Glomerular visceral epithelial cell (primary cell): ENCODE measurements around the gene ABCA13.
A peak's percentile ranks its signal among the peaks of the same experiment; 100 is the strongest.
"Not testable (repeated sequence)": the region's sequence is repeated elsewhere in the genome, so short reads cannot be mapped to it uniquely, and the experiment has no call there.

ENCODE experiments used
- DNase-seq: peaks from one replicate; pipeline ENCODE4 v3.0.0-alpha.2; 2016; ENCODE audit errors: extremely low spot score

ABCA13 gene

DNA sequence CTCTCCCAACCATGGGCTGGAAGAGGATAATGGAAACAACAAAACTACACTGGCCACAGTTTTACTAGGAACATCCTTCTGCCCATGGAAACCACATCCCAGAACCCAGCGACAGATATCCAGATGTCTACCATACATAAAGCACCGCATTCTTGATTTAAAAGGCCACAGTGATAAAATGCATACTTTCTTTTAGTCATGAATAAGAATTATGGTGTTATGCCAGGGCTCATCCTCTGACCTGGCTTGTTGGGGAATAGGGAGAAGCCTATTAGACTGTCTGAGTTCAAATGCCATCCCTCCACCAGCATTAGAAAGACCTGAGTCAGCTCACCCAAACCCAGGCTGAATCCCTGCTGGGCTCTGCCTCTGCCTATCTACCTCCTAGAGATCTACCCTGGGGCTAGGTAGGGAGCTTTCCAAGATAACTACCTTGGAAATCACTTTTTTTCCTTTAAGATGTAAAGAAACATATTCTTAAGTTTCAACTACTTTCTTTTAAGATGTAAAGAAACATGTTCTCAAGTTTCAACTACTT lies 5.2 kb downstream of the ABCA13 start:
- DNase-seq = no peak

GRCh38 chr7:48177271-48177670 lies 6.0 kb downstream of the ABCA13 start:
- DNase-seq = no peak

GRCh38 chr7:48179496-48180030 lies 8.3 kb downstream of the ABCA13 start:
- DNase-seq = no peak

DNA sequence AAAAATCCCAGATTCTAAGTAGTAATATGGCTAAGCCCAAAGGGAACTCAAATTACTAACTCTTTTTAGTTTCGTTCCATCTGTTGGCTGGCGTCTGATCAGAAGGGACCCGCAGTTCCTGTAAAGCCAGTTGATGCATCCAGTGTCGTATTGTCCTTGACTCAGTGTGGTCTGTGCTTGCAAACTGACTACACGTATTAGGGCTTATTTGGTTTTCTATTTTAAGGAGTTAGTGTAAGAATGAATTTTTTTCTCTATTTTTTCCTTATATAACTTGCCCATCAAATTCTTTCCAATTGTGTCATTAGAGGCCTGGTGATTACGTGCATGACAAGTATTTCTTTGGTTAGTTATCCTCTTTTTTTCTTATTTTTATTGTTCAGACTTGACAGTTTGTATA lies 9.7 kb downstream of the ABCA13 start:
- DNase-seq = no peak

DNA sequence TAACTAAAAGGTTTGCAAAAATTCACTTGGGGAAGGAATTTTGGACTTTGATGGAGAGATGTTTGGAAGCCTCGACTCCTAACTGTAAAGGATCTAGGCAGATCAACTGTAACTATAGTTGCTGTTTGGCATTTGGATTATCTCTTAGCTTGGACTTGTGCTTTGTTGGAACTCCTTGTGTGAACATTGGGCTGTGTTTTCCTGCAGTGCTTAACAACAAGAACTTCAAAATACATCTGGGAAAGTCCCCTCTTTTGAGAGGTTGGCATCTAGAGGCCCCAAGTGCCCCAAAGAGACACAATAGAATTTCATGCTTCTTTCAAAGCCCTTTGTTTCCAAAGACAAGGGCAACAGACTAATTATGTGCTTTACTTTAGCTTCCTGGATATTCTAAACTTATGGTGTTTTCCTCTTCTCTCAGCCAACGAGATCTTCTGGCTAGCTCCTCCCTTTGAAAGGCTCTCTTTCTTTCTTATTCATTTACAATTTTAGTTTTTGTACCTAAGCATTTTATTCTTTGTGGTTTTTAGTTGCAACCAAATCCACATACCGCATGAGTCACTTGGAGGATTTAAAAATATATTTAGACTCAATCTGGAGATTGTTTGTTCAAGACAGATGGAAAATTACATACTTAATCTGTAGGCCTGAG lies 11.6 kb downstream of the ABCA13 start:
- DNase-seq = no peak

GRCh38 chr7:48183370-48183743 lies 12.1 kb downstream of the ABCA13 start:
- DNase-seq = no peak

DNA sequence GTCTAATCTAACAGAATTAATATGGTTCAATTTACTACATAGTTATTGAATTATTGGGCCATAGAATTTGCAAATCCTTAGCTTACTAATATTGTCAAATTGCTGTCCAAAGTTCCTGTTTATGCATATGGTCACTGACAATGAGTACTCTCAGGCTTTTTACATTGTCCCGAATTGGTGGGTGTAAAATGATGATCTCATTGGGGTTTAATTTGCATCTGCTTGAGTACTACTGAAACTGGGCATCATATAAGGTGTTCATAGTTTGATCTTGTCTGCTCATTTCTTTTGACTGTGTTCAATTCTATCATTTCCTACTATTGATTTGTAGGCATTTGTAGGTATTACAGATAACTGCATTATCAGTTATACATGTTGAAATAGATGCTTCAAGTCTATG lies 12.7 kb downstream of the ABCA13 start:
- no peak for DNase-seq

GRCh38 chr7:48188776-48189520 lies 17.7 kb downstream of the ABCA13 start:
- DNase-seq = no peak

DNA sequence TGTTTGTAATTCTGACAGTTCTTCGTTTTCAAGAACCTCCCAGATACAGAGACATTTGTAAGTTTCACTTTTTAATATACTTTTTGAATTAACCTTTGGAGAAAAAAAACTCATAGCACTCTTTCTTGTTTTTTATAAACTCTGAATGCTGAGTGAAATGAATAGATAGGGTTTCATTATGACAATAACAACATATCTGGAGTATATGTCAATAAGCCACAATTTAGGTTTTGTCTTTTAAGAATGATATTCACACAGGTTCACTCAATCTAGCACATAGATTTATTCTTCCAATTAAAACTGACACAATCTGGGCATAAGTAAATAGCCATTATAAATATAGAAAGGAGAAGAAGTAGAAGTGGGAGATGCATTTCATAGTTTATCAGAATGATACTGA lies 21.7 kb downstream of the ABCA13 start:
- DNase-seq = no peak

- no peak for DNase-seq
These were observed 22.2 kb downstream of the ABCA13 start for GRCh38 chr7:48193421-48193820.

DNA sequence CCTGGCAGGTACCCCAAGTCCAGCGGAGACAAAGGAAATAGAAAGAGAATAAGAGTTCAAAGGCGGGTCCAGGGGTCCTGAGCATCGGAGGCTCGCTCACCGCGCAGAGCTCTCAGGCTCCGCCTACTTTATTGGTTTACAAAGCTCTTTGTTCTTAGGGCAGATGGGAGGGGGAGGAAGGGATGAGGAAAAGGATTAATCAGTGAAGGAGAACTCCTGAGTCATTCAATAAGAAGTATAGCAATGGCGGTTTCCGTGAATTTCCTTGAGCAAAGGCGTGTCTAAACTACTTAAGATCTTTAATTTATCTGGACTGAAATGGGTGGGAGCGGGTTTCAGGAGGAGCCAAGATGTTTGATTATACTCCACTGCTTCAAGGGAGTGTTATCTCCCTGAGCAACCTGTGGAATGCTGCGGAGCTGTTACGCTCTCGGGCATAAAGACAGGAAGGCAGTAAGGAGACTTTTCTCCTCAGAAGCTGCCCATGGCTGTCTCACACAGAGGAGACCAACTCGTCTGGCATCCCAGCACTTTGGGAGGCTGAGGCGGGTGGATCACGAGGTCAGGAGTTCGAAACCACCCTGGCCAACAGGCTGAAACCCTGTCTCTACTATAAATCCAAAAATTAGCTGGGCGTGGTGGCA lies 29.8 kb downstream of the ABCA13 start:
- not testable (repeated sequence) for DNase-seq

DNA sequence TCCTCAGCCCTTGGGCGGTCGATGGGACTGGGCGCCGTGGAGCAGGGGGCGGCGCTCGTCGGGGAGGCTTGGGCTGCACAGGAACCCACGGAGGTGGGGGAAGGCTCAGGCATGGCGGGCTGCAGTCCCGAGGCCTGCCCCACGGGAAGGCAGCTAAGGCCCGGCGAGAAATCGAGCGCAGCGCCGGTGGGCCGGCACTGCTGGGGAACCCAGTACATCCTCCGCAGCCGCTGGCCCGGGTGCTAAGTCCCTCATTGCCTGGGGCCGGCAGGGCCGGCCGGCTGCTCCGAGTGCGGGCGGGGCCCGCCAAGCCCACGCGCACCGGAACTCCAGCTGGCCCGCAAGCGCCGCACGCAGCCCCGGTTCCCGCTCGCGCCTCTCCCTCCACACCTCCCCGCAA lies 31.7 kb downstream of the ABCA13 start:
- DNase-seq = not testable (repeated sequence)

DNA sequence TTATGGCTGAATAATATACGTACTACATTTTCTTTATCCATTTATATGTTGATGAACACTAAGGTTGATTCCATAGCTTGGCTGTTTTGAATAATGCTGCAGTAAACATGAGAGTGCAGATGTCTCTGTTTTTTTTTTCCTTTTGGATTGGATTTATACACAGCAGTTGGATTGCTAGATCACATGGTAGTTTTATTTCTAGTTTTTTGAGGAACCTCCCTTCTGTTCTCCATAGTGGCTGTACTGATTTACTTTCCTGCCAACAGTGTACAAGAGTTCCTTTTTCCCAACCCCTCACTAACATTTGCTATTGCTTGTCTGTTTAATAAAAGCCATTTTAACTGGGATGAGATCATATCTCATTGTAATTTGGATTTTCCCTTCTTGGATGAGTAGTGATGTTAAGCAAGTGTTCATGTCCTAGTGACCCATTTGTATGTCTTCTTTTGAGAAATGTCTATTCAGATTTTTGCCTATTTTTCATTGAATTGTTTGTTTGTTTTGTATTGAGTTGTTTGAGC lies 36.0 kb downstream of the ABCA13 start:
- no peak for DNase-seq

DNA sequence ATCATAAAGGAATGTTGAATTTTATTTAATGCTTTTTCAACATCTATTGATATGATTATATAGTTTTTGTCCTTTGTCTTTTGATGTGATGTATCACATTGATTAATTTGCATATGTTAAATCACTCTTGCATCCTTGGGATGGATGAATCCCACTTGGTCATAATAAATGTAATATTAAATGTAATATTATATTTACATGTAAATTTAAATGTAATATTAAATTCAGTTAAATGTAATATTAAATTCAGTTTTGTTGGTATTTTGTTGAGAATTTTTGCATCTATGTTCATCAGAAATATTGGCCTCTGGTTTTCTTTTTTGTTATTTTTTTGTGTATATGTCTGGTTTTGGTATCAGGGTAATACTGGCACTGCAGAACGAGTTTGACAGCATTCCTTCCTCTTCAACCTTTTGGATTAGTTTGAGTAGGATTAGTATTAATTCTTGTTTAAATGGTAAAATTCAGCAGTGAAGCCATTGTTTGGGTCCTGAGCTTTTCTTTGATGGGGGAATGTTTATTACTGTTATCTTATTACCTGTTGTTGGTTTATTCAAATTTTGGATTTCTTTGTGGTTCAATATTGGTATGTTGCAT lies 37.8 kb downstream of the ABCA13 start:
- DNase-seq = no peak

DNA sequence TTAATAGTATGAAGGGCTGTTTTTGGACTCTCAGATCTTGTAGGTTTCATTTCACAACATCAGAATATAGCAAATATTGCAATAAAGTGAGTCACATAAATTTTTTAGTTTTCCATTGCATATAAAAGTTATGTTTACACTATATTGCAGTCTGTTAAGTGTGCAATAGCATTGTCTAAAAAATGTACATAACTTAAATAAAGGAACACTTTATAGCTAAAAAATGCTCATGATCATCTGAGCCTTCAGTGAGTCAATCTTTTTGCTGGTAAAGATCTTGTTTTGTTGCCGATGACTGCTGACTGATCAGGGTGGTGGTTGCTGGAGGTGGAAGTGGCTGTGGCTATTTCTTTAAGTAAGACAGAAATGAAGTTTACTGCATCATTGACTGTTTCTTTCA lies 42.0 kb downstream of the ABCA13 start:
- DNase-seq = no peak

GRCh38 chr7:48217266-48217665 lies 46.0 kb downstream of the ABCA13 start:
- DNase-seq = no peak

- DNase-seq = no peak
These were observed 46.5 kb downstream of the ABCA13 start for GRCh38 chr7:48217753-48218152.

DNA sequence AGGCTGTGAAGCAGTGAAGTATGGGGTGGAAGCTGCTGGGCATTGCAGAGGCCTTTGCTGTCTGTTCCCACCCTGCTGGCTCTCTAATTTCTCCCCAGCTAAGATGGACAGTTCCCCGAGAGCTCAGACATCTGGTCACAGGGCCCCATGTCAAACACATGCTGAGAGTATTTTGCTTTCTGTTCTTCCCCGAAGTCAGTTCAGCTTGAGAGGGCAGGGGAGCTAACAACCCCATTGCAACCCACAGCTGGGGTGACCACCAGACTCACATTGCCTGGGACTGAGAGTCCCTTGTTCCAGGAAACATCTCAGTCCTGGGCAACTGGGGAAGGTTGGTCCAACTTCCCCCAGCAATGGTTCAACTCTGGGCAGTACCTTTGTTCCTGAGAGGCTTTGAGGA lies 52.8 kb downstream of the ABCA13 start:
- no peak for DNase-seq

DNA sequence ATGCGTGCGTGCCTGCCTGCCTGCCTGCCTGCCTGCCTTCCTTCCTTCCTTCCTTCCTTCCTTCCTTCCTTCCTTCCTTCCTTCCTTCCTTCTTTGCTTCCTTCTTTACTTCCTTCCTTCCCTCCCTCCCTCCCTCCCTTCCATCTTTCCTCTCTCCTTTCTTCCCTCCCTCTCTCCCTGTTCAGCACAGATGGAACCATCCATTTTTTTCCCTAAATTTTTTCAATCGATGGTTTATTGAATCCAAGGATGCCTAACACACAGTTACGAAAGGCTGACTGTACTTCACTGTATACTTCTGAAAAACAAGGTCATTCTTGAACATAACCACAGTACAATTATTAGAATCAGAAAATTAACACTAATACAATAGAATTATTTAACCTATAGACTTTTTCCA lies 53.8 kb downstream of the ABCA13 start:
- DNase-seq = no peak

- DNase-seq = no peak
These were observed 66.1 kb downstream of the ABCA13 start for GRCh38 chr7:48237354-48237753.

DNA sequence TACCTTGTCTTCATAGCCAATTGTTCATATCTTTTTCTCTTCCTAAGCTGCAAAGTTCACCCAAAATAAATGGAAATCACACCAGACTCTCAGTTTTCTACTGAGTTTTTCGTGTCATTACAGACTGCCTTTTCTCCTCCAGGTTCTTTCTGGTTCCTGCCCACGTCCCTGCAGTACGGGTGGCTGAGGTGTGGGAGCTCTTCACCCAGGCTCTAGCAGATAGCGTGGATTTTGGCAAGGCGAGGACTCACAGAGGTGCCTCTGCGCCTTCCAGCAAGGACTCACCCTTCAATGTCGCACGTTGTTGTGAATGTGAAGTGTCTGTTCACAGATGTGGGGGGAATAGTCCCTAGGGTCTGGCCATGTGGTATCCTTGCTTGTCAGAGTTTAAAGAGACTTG lies 71.6 kb downstream of the ABCA13 start:
- no peak for DNase-seq

DNA sequence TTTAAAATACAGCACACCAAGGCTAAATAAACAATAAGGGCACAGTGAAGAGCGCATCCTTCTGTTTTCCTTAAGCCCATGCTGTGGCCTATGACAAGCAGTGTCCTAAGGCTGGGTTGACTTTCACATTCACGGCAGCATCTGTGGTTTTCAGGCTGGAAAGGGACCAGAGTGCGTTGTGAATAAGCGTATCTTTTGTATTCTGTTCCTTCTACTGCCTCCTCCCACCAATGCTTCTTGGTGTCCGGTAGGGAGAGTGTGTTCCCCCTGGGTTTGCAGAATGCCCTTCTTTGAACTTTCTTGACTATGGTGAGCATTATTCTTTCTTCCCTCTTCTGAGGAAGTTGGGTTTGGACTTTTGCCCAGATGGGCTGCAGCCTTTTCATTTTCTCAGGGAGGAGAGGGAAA lies 73.6 kb downstream of the ABCA13 start:
- DNase-seq = peak; percentile 1
